ENCODE results near the gene PITRM1.
"Not testable (repeated sequence)": the region's sequence is repeated elsewhere in the genome, so short reads cannot be mapped to it uniquely, and the experiment has no call there.

PITRM1 gene, protein sequence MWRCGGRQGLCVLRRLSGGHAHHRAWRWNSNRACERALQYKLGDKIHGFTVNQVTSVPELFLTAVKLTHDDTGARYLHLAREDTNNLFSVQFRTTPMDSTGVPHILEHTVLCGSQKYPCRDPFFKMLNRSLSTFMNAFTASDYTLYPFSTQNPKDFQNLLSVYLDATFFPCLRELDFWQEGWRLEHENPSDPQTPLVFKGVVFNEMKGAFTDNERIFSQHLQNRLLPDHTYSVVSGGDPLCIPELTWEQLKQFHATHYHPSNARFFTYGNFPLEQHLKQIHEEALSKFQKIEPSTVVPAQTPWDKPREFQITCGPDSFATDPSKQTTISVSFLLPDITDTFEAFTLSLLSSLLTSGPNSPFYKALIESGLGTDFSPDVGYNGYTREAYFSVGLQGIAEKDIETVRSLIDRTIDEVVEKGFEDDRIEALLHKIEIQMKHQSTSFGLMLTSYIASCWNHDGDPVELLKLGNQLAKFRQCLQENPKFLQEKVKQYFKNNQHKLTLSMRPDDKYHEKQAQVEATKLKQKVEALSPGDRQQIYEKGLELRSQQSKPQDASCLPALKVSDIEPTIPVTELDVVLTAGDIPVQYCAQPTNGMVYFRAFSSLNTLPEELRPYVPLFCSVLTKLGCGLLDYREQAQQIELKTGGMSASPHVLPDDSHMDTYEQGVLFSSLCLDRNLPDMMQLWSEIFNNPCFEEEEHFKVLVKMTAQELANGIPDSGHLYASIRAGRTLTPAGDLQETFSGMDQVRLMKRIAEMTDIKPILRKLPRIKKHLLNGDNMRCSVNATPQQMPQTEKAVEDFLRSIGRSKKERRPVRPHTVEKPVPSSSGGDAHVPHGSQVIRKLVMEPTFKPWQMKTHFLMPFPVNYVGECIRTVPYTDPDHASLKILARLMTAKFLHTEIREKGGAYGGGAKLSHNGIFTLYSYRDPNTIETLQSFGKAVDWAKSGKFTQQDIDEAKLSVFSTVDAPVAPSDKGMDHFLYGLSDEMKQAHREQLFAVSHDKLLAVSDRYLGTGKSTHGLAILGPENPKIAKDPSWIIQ

DNA sequence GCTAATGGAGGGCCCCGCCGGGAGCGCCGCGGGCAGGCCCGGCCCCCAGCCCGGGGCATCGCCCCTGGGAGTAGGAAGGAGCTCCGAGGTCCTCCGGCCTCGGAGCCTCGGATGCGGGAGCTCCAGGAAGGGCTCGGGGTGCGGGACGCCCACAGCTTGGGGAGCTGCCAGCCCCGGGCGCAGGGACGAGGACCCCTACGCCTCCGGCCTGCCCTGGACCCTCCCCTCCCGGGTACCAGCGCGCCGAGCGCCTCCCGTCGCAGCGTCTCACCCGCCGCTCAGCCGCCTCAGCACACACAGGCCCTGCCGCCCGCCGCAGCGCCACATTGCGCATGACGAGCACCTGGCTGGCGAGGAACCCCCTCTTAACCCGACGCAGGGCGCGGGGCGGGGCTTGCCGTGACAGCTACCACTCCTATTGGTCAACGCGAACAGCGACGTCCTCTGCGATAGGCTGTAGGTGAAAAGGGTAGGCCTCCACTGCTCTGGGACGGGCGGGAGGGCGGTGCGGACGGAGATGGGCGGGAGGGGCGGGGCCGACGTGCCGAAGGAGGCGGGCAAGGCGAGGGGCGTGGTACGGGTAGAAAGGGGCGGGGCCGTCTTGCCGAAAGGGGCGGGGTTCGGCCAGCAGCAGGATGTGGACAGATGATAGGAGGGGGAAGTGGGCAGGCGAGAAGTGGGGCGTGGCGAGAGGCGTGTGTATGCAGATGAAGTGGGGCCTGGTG, at the start of gene PITRM1:
Gene PITRM1 (minus strand): TSS at position 337 of the 725 bp plus-strand sequence. CDS start 10 bp downstream, at position 327.
- H3K27ac Mint-ChIP-seq = peak within 1 kb of the TSS; percentile 79 to 90 (median 89)
- H3K4me1 Mint-ChIP-seq = peaks cover 24% of the 10 kb centered on the region
- peak within 1 kb of the TSS; percentile 91 to 98 (median 91) for H3K4me3 Mint-ChIP-seq
- H3K9me3 Mint-ChIP-seq = peaks cover under 1% of the 10 kb centered on the region
- H3K36me3 Mint-ChIP-seq (ENCODE audit: low read depth) = peaks cover 17% of the 10 kb centered on the region
- H3K27me3 Mint-ChIP-seq (ENCODE audit: low read depth) = peaks cover 3% of the 10 kb centered on the region
- no peak for TF ChIP-seq CTCF (IDR thresholded peaks at IDR 0.05; ENCODE audit: unreplicated experiment in 3 of 3)

GRCh38 chr10:3222068-3222467, 49.5 kb upstream of the PITRM1 start:
- Mint-ChIP-seq H3K27me3 (ENCODE audit: low read depth) (peaks cover 10% of the 10 kb centered on the region), H3K9me3 (no peaks in the 10 kb centered on the region), H3K27ac (no peak overlapping the region), H3K4me1 (peaks cover 4% of the 10 kb centered on the region), H3K4me3 (no peak overlapping the region), H3K36me3 (ENCODE audit: low read depth) (no peaks in the 10 kb centered on the region)
- TF ChIP-seq CTCF (IDR thresholded peaks at IDR 0.05; ENCODE audit: unreplicated experiment in 3 of 3) = peak in 1 of 3 experiments; percentile 20

DNA sequence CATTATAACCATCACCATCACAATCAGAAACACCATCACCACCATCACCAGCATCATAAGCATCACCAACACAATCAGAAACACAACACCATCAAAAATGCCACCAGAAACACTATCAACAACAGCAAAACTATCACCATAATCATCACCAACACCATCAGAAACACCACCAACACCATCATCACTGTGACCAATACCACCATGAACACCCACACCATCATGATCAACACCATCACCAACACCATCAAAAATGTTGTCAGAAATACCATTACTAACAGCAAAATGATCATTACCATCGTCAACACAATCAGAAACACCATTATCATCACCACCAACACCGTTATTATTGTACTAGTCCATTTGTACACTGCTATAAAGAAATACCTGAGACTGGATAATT, 49.0 kb upstream of the PITRM1 start:
- not testable (repeated sequence) for H3K27ac Mint-ChIP-seq; H3K4me1 Mint-ChIP-seq; H3K4me3 Mint-ChIP-seq; H3K9me3 Mint-ChIP-seq; H3K36me3 Mint-ChIP-seq (ENCODE audit: low read depth)
- peaks cover 11% of the 10 kb centered on the region for H3K27me3 Mint-ChIP-seq (ENCODE audit: low read depth)

- Mint-ChIP-seq H3K9me3 (no peaks in the 10 kb centered on the region), H3K27me3 (ENCODE audit: low read depth) (peaks cover 15% of the 10 kb centered on the region), H3K4me3 (no peak overlapping the region), H3K27ac (peak overlapping the region in 1 of 3 experiments; percentile 57), H3K36me3 (ENCODE audit: low read depth) (no peaks in the 10 kb centered on the region), H3K4me1 (no peaks in the 10 kb centered on the region)
- TF ChIP-seq CTCF (IDR thresholded peaks at IDR 0.05; ENCODE audit: unreplicated experiment in 3 of 3) = no peak
Measured at GRCh38 chr10:3220853-3221252, 48.3 kb upstream of the PITRM1 start.

- H3K27ac Mint-ChIP-seq = peak overlapping the region in 1 of 3 experiments; percentile 4
- H3K4me1 Mint-ChIP-seq = peaks cover 12% of the 10 kb centered on the region
- not testable (repeated sequence) for H3K36me3 Mint-ChIP-seq (ENCODE audit: low read depth); H3K9me3 Mint-ChIP-seq; H3K4me3 Mint-ChIP-seq
- peaks cover 15% of the 10 kb centered on the region for H3K27me3 Mint-ChIP-seq (ENCODE audit: low read depth)
Measured at GRCh38 chr10:3219021-3219628, 46.5 kb upstream of the PITRM1 start.

GRCh38 chr10:3217853-3218252, 45.3 kb upstream of the PITRM1 start:
- peaks cover 25% of the 10 kb centered on the region for H3K4me1 Mint-ChIP-seq
- H3K9me3 Mint-ChIP-seq = no peaks in the 10 kb centered on the region
- no peak overlapping the region for H3K4me3 Mint-ChIP-seq
- H3K27me3 Mint-ChIP-seq (ENCODE audit: low read depth) = peaks cover 15% of the 10 kb centered on the region
- H3K27ac Mint-ChIP-seq = no peak overlapping the region
- H3K36me3 Mint-ChIP-seq (ENCODE audit: low read depth) = no peaks in the 10 kb centered on the region
- TF ChIP-seq CTCF (IDR thresholded peaks at IDR 0.05; ENCODE audit: unreplicated experiment in 3 of 3) = no peak
